PC-9 (cell line): ENCODE measurements around the gene MCRIP1.

ENCODE experiments used
- EZH2 ChIP-seq: fragments of 200-600 bp; sonication (generic); IDR thresholded peaks from 2 replicates; pipeline ENCODE4 v1.8.0; 2017; ENCODE audit warnings: antibody characterized with exemption, low read depth
- TF ChIP-seq, protein P1 (sequence below): fragments of 200-600 bp; sonication (generic); conservative IDR thresholded peaks from 2 replicates; pipeline ENCODE4 v1.6.1; 2017; ENCODE audit warnings: mixed run types, antibody characterized with exemption, mild to moderate bottlenecking, moderate library complexity

DNA sequence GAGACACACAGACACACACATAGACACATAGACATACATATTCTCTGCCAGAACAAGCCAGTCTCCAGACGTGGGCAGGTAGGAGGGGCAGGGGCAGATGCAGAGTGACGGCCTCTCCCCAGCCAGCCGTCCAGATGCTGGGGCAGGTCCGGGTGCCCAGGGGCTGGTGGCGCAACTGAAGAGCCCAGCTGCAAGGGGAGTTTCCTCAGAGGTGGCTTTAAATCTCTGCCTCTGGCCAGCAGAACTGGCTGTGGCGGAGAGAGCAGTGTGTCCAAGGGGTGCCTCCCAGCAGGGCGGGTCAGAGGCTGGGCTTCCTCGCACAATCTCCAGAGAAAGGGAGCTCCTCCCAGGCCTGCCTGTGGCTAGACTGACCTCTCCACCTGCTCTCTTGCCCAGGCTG is 38.6 kb downstream of the MCRIP1 start:
- no peak for TF ChIP-seq EZH2
- TF ChIP-seq, protein P1, sequence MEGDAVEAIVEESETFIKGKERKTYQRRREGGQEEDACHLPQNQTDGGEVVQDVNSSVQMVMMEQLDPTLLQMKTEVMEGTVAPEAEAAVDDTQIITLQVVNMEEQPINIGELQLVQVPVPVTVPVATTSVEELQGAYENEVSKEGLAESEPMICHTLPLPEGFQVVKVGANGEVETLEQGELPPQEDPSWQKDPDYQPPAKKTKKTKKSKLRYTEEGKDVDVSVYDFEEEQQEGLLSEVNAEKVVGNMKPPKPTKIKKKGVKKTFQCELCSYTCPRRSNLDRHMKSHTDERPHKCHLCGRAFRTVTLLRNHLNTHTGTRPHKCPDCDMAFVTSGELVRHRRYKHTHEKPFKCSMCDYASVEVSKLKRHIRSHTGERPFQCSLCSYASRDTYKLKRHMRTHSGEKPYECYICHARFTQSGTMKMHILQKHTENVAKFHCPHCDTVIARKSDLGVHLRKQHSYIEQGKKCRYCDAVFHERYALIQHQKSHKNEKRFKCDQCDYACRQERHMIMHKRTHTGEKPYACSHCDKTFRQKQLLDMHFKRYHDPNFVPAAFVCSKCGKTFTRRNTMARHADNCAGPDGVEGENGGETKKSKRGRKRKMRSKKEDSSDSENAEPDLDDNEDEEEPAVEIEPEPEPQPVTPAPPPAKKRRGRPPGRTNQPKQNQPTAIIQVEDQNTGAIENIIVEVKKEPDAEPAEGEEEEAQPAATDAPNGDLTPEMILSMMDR: no peak
